GM18498 (cell line): Measurements from ENCODE around the gene CLNK.
A peak's percentile ranks its signal among the peaks of the same experiment; 100 is the strongest.
"Not testable (repeated sequence)": the region's sequence is repeated elsewhere in the genome, so short reads cannot be mapped to it uniquely, and the experiment has no call there.

ENCODE experiments used
- ATAC-seq: cut with Tn5 transposase; IDR thresholded peaks from one replicate; pipeline ENCODE4 v1.9.1; 2021; ENCODE audit warnings: mild to moderate bottlenecking, moderate library complexity; ENCODE audit not compliant: unreplicated experiment

CLNK gene

DNA sequence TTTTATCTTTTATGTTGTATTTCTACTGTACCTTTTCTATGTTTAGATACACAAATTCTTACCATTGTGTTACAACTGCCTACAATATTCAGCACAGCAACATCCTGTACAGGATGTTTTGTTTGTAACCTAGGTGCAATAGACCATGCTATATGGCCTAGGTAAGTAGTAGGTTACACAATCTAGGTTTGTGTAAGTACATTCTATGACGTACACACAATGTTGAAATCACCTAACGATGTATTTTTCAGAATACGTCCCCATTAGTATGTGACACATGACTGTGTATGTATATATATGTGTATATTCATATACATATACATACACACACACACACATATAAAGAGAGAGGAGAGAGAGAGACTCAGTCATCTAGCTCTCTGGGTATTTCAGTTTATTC, 103.5 kb downstream of the CLNK start:
- ATAC-seq: no peak

- ATAC-seq: no peak
Measured at GRCh38 chr4:10579648-10580047, 104.9 kb downstream of the CLNK start.

GRCh38 chr4:10577508-10578426, 106.8 kb downstream of the CLNK start:
- peak; percentile 67 for ATAC-seq

DNA sequence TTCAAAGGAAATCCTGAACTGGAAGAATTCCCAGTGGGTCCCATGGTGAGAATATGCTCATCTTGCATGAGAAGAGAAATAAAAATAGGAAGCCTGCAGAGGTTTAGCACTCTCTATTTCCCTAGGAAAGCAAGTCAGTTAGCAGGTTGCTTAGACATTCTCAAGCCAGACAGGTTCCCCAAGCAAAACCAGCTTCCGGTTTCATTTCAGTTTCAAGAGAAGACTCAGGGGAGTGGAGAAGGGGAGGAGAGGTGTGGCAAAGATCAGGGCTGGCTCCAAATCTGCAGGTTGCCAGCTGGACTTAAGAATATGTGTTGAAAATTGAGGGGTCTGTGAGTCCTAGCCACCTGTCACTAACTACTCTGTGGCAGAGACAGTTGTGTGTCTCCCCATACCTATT, 107.5 kb downstream of the CLNK start:
- ATAC-seq: peak; percentile 88

DNA sequence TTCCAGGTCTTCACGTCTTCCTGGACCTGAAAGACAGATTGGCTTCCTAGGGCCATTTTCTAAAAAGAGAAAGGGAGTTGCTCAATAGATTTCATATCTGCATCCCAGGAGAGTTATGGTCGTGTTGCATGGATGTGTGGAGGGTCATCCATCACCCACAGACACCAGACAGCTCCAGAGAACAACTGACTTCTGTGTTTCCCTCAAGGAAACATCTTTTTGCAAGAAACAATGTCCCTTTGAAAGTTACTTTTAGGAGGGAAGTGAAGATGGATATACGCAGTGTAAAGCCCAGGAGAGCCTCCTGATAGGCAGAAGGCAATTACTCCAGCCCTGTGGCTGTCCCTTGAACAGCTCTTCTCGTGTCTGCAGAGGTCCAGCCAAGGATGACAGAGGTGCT, 108.3 kb downstream of the CLNK start:
- no peak for ATAC-seq

DNA sequence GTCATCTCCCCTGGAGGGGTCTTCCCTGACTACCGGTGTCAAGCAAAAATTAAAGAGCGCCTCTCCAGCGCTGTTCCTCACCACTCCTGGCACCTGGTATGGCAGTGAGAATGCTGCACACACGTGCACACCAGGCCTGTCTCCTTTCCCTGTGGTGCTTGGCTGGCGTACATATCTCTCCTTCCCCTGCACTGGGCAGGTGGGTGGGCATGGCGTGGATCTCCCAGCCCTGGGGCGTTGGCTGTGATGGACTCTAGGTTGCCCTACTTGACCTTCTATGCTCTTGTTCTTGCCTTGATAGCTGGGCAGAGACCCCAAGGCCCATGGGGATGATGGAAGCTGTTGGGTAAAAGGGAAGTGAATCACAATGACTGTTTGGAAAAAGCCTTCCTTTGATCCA, 109.2 kb downstream of the CLNK start:
- ATAC-seq: no peak

GRCh38 chr4:10574553-10574952, 110.0 kb downstream of the CLNK start:
- ATAC-seq: not testable (repeated sequence)

- no peak for ATAC-seq
Measured at GRCh38 chr4:10571909-10572308, 112.7 kb downstream of the CLNK start.

GRCh38 chr4:10569491-10569890, 115.1 kb downstream of the CLNK start:
- ATAC-seq: no peak

DNA sequence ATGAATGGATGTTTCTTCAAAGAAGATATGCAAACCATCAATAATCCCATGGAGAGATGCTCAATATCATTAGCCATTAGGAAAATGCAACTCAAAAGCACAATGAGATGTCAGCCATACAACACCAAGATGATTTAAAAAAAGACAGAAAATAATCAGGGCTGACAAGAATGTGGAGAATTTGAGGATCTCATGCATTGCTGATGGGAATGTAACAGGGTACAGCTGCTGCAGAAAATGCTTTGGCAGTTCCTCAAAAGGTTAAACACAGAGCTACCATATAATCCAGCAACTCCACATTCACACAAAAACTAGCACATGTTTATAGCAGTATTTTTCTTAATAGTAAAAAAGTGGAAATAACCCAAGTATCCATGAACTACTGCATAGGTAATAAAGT, 116.8 kb downstream of the CLNK start:
- no peak for ATAC-seq

DNA sequence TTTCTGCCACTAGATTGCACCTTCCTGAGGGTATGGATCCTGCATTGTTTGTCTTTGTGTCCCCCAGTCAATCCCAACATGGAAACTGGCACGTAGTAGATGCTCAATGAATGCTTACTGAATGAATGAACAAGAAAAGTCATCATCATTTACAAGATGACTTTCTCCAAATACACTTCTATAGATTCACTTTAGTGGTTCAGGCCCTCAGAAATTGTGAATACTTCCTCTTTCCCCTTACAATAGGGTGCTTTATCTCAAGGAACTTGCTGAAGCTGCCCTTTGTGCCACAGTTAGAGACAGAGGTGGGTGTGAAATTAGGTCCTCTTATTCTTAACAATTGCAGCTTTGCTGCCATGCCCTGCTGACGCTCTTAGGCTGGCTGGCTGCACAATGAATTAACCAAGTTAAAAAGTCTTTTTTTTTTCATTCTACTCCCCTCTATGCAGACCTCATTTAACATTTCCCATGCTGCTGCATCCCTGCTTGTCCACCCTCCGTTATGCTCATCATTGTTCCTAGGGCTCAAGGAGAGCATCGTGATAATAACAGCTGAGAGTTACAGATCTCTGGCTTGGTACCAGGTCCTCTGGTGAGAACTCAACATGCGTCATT, 119.3 kb downstream of the CLNK start:
- ATAC-seq: no peak

DNA sequence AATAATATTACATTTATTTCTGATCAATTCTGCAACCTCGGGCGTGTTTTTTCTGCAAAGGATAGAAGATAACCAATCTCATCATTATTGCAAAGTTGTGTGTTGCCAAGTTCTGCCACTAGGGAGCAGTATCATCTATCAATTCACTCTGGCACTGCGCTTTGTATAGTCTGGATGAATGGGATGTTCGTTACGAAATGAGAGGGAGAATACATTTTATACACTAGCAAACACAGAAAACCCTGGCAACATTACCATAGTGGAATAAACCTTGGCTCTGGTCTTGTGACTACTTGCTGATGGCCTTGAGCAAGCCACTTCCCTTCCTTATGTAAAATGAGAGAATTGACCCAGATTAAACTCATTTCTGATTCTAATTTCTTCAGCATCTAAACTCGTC, 129.9 kb downstream of the CLNK start:
- ATAC-seq: peak; percentile 78

DNA sequence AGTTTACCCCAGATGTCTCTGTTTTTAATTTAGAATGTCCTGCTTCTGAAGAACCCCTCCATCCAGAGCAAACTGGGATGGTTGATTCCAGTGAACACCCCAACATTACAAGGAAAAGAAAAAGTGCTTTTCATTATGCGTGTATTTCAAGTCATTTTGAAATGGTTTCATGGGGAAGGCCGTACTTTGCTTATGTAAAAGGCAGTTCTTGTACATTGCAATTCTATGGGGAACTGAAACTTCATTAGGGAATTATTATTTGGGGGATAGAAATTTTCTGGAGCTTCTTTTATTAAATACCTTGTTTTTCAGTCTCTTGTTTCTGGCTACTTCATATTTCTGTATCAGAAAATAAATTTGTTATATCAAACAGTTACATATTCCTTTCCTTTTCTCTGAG, 130.4 kb downstream of the CLNK start:
- no peak for ATAC-seq

- no peak for ATAC-seq
Measured at GRCh38 chr4:10552591-10553280, 131.8 kb downstream of the CLNK start.

- ATAC-seq: no peak
Measured at GRCh38 chr4:10535912-10536311, 148.7 kb downstream of the CLNK start.

DNA sequence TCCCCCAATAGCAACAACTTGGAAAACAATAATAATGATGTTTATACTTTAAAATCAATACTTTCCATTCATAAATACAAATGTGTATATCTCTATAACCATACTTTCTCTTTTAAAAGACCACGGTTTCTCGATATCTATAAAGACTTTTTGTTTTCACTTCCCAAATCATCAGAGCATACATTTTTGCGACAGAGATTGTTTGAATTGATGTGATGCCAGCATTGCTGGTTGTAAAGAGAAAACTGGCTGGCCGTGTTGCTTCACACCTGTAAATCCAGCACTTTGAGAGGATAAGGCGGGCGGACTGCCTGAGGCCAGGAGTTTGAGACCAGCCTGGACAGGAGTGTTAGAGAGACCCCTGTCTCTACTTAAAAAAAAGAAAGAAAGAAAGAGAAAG, 149.7 kb downstream of the CLNK start:
- ATAC-seq: peak; percentile 73

- ATAC-seq: no peak
Measured at GRCh38 chr4:10532155-10532554, 152.4 kb downstream of the CLNK start.

DNA sequence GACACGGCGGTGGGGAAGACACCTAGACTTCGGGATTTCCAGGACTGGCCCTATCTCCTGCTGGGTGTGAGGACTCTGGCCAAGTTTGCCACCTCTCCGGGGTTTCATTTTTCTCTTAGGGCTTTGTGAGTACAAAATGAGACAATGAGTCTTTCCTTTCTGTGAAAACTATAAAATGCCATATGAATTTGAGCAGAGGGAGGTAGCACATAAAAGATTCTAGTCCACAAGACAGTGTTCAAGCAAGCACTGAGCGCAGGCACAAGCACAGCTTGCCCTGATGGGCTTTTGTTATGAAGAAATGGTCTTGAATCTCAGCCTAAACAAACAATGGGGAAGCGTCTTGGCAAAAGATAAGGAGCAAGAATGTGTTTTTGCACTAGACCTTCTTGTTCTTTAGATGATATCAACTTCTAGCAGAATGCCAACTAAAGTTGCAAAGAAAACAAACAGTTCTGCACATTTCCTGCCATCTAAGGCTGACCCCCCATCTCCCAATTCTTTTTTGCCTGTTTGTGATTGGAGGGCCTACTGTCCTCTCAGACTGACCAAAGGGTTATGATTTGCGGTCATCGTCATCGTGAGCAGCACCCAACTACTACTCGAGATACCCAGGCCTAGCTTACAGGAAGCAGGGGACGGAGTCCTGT, 154.3 kb downstream of the CLNK start:
- no peak for ATAC-seq

GRCh38 chr4:10529291-10530136, 155.1 kb downstream of the CLNK start:
- no peak for ATAC-seq

GRCh38 chr4:10527438-10527837, 157.1 kb downstream of the CLNK start:
- ATAC-seq: no peak
